ENCODE results near the gene UBE2O.

Gene UBE2O

DNA sequence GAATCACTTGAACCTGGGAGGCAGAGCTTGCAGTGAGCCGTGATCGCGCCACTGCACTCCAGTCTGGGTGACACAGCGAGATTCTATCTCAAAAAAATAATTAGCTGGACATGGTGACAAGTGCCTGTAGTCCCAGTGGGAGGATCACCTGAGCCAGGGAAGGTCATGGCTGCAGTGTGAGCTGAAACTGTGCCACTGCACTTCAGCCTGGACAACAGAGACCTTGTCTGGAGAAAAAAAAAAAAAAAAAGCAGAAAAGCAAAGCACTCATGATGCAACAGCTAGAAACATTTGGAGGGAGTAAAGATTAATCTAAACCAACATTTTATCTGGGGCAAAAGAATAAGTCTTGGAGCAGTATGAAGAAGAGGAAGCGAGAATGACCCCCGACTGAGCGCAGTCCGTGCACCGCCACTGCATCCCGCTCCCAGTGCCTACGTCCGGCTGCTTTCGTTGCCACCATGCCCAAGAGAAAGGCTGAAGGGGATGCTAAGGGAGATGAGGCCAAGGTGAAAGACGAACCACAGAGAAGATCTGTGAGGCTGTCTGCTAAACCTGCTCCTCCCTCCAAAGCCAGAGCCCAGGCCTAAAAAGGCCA, 107.5 kb downstream of the UBE2O start:
- no peak for DNase-seq (ENCODE audit: low spot score)

DNA sequence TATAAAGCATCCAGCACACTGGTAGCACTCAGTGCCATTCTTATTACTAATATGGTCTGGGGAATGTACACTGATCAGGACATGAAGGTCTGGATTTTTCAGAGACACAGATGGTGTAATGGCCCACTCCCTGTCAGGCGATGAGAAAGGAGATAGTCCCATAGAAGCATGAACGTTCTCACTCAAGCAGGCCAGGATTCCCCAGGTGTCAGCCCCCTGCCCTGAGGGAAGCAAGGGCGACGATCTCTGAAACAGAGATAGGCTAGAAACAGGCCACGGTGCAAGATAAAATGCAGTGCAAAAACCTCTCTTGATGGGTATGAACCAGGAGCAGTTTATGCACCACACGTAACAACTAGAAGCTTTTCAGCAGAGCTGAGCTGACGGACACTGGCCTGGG, 109.8 kb downstream of the UBE2O start:
- DNase-seq (ENCODE audit: low spot score) = no peak

- DNase-seq (ENCODE audit: low spot score) = no peak
Measured at GRCh38 chr17:76341301-76341700, 111.7 kb downstream of the UBE2O start.
